Liver (tissue), 9 donors: ENCODE measurements around the gene MICU2. TPM values are rescaled to one million over a fixed set of nuclear protein-coding genes. Genes with fewer than 3 reads are reported as not detected.

Experiments
- DNase-seq: peaks from one replicate; pipeline ENCODE4 v3.0.0-alpha.2; 2017; ENCODE audit warnings: low spot score
- H3K27ac ChIP-seq, 2 donors: one replicate each; pipeline ENCODE4 v1.7.0; 2013; ENCODE audit warnings: inconsistent platforms in 2 of 2, low read length in 2 of 2, control low read depth in 1 of 2, low read depth in 1 of 2, mild to moderate bottlenecking in 1 of 2
- H3K27me3 ChIP-seq, 4 donors: one replicate each; pipeline versions ENCODE4 v1.6.1 to v1.7.0; 2013; ENCODE audit warnings: low read length in 3 of 4, inconsistent platforms in 1 of 4, mild to moderate bottlenecking in 1 of 4, moderate library complexity in 1 of 4; ENCODE audit not compliant: control insufficient read depth in 4 of 4, insufficient read depth in 4 of 4
- H3K36me3 ChIP-seq, 4 donors: one replicate each; pipeline versions ENCODE4 v1.6.1 to v1.7.0; 2013; ENCODE audit warnings: low read length in 3 of 4, mild to moderate bottlenecking in 3 of 4, low read depth in 1 of 4, moderate library complexity in 1 of 4; ENCODE audit not compliant: control insufficient read depth in 4 of 4, insufficient read depth in 3 of 4
- H3K4me1 ChIP-seq, 4 donors: one replicate each; pipeline versions ENCODE4 v1.6.1 to v1.7.0; 2013; ENCODE audit warnings: low read length in 3 of 4, mild to moderate bottlenecking in 3 of 4, moderate library complexity in 1 of 4; ENCODE audit not compliant: control insufficient read depth in 4 of 4, insufficient read depth in 4 of 4
- H3K4me3 ChIP-seq, 3 donors: one replicate each; pipeline versions ENCODE4 v1.6.1 to v1.7.0; 2013; ENCODE audit warnings: low read length in 3 of 3, control low read depth in 1 of 3, low read depth in 1 of 3, mild to moderate bottlenecking in 1 of 3
- H3K9ac ChIP-seq, 2 donors: one replicate each; pipeline ENCODE4 v1.7.0; 2013; ENCODE audit warnings: low read length in 2 of 2, mild to moderate bottlenecking in 2 of 2, moderate library complexity in 2 of 2, control low read depth in 1 of 2, low read depth in 1 of 2
- H3K9me3 ChIP-seq, 4 donors: one replicate each; pipeline versions ENCODE4 v1.6.1 to v1.7.0; 2013; ENCODE audit warnings: low read length in 3 of 4; ENCODE audit not compliant: control insufficient read depth in 4 of 4
- EGR1 ChIP-seq, 2 donors: IDR thresholded peaks; 2 replicates each; pipeline ENCODE4 v1.6.1; 2016 to 2018; ENCODE audit warnings: antibody characterized with exemption in 2 of 2, low read depth in 2 of 2
- FOXA1 ChIP-seq: IDR thresholded peaks from 2 replicates; pipeline ENCODE4 v1.6.1; 2016; ENCODE audit warnings: antibody characterized with exemption
- FOXA2 ChIP-seq: IDR thresholded peaks from 2 replicates; pipeline ENCODE4 v1.6.1; 2016; ENCODE audit warnings: antibody characterized with exemption
- HNF4A ChIP-seq, 2 donors: conservative IDR thresholded peaks; 2 replicates each; pipeline ENCODE4 v1.6.1; 2016; ENCODE audit warnings: antibody characterized with exemption in 2 of 2, mild to moderate bottlenecking in 2 of 2
- HNF4G ChIP-seq: IDR thresholded peaks from 2 replicates; pipeline ENCODE4 v1.6.1; 2016; ENCODE audit warnings: antibody characterized with exemption
- JUND ChIP-seq, 2 donors: IDR thresholded peaks; 2 replicates each; pipeline ENCODE4 v1.6.1; 2016; ENCODE audit warnings: antibody characterized with exemption in 2 of 2
- NR2F2 ChIP-seq: IDR thresholded peaks from 2 replicates; pipeline ENCODE4 v1.6.1; 2016; ENCODE audit warnings: antibody characterized with exemption
- SP1 ChIP-seq: IDR thresholded peaks from 2 replicates; pipeline ENCODE4 v1.6.1; 2018; ENCODE audit warnings: antibody characterized with exemption, mild to moderate bottlenecking
- TAF1 ChIP-seq: conservative IDR thresholded peaks from 2 replicates; pipeline ENCODE4 v1.6.1; 2016; ENCODE audit warnings: antibody characterized with exemption, mild to moderate bottlenecking
- YY1 ChIP-seq: IDR thresholded peaks from 2 replicates; pipeline ENCODE4 v1.6.1; 2016; ENCODE audit warnings: antibody characterized with exemption, mild to moderate bottlenecking
- ZBTB33 ChIP-seq: IDR thresholded peaks from 2 replicates; pipeline ENCODE4 v1.6.1; 2016; ENCODE audit warnings: antibody characterized with exemption
- WGBS: extraction: QIAGEN DNeasy Blood & Tissue Kit; methylation state at CpG from one replicate; pipeline ENCODE4 v1.1.7; 2013; 5-methylcytosine and 5-hydroxymethylcytosine counted together
- polyA plus RNA-seq, 2 donors: library from polyadenylated mRNA; stranded (reverse) in 1 of 2; unstranded in 1 of 2; fragments of 200-250 nt in 1 of 2; fragments of >200 nt in 1 of 2; fragmentation: Nextera tagmentation in 1 of 2; extraction: Ambion mirVana in 1 of 2; gene quantifications; one replicate each; pipeline versions ENCODE4 v1.2.1 to v1.2.3, GENCODE V29; 2013 to 2015
- total RNA-seq, 2 donors: library from RNA; depleted of rRNA; stranded (reverse); fragments of >200 nt; gene quantifications; one replicate each; pipeline ENCODE4 v1.2.3, GENCODE V29; 2014
- TF ChIP-seq, protein P1 (sequence below): fragments of 150-350 bp; IDR thresholded peaks from 2 replicates; pipeline ENCODE4 v1.5.1; 2017; ENCODE audit warnings: improper control_type of control experiment, low read depth, low read length; ENCODE audit not compliant: missing input control
- TF ChIP-seq, protein P2 (sequence below): IDR thresholded peaks from 2 replicates; pipeline ENCODE4 v1.6.1; 2016; ENCODE audit warnings: antibody characterized with exemption
- TF ChIP-seq, protein P3 (sequence below): IDR thresholded peaks from 2 replicates; pipeline ENCODE4 v1.6.1; 2016; ENCODE audit warnings: antibody characterized with exemption, mild to moderate bottlenecking
- donor health status: healthy.
- donor health status: healthy.
- donor health status: healthy.
- donor health status: healthy.
- donor health status: healthy.

The MICU2 gene
- total and polyA plus RNA-seq, 4 donors: 19.4 to 42.9 (median 24.8) TPM

- Histone ChIP-seq H3K4me3 (no peak overlapping the region), H3K27ac (no peak overlapping the region), H3K4me1 (peaks cover 0 to 3% (median 0%) of the 10 kb centered on the region in 4 donors), H3K9ac (no peak overlapping the region), H3K36me3 (no peaks in the 10 kb centered on the region), H3K9me3 (no peaks in the 10 kb centered on the region), H3K27me3 (peaks cover 0 to 4% (median 0%) of the 10 kb centered on the region in 4 donors)
- WGBS: 82% methylated on average over 3 of the region's 3 CpGs
- DNase-seq: no peak
- TF ChIP-seq HNF4G (no peak), YY1 (no peak), FOXA2 (no peak), HNF4A (conservative IDR thresholded peaks at IDR 0.05) (no peak), JUND (IDR thresholded peaks at IDR 0.05) (no peak), FOXA1 (no peak), EGR1 (IDR thresholded peaks at IDR 0.05; ENCODE audit: low read depth in 2 of 2) (no peak), ZBTB33 (no peak), TAF1 (no peak)
- TF ChIP-seq, protein P1, sequence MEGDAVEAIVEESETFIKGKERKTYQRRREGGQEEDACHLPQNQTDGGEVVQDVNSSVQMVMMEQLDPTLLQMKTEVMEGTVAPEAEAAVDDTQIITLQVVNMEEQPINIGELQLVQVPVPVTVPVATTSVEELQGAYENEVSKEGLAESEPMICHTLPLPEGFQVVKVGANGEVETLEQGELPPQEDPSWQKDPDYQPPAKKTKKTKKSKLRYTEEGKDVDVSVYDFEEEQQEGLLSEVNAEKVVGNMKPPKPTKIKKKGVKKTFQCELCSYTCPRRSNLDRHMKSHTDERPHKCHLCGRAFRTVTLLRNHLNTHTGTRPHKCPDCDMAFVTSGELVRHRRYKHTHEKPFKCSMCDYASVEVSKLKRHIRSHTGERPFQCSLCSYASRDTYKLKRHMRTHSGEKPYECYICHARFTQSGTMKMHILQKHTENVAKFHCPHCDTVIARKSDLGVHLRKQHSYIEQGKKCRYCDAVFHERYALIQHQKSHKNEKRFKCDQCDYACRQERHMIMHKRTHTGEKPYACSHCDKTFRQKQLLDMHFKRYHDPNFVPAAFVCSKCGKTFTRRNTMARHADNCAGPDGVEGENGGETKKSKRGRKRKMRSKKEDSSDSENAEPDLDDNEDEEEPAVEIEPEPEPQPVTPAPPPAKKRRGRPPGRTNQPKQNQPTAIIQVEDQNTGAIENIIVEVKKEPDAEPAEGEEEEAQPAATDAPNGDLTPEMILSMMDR: no peak
- TF ChIP-seq, protein P2, sequence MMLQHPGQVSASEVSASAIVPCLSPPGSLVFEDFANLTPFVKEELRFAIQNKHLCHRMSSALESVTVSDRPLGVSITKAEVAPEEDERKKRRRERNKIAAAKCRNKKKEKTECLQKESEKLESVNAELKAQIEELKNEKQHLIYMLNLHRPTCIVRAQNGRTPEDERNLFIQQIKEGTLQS: no peak
These were observed 15.8 kb upstream of the MICU2 start for GRCh38 chr13:21619633-21620220.

GRCh38 chr13:21616880-21617279, 12.9 kb upstream of the MICU2 start:
- H3K4me1 ChIP-seq: peaks cover 0 to 3% (median 0%) of the 10 kb centered on the region in 4 donors
- H3K4me3 ChIP-seq: peak overlapping the region in 1 of 3 donors; percentile 1

GRCh38 chr13:21616205-21616866, 12.4 kb upstream of the MICU2 start:
- Histone ChIP-seq H3K36me3 (no peaks in the 10 kb centered on the region), H3K27me3 (peaks cover 0 to 4% (median 0%) of the 10 kb centered on the region in 4 donors), H3K4me3 (peak overlapping the region in 1 of 3 donors; percentile 1), H3K9me3 (no peaks in the 10 kb centered on the region), H3K27ac (no peak overlapping the region), H3K9ac (no peak overlapping the region), H3K4me1 (peaks cover 0 to 3% (median 0%) of the 10 kb centered on the region in 4 donors)
- TF ChIP-seq NR2F2: no peak
- no peak for TF ChIP-seq YY1
- no peak for TF ChIP-seq HNF4G
- TF ChIP-seq SP1: no peak
- no peak for TF ChIP-seq FOXA1
- TF ChIP-seq, protein P1: no peak
- TF ChIP-seq, protein P2: no peak
- TF ChIP-seq, protein P3, sequence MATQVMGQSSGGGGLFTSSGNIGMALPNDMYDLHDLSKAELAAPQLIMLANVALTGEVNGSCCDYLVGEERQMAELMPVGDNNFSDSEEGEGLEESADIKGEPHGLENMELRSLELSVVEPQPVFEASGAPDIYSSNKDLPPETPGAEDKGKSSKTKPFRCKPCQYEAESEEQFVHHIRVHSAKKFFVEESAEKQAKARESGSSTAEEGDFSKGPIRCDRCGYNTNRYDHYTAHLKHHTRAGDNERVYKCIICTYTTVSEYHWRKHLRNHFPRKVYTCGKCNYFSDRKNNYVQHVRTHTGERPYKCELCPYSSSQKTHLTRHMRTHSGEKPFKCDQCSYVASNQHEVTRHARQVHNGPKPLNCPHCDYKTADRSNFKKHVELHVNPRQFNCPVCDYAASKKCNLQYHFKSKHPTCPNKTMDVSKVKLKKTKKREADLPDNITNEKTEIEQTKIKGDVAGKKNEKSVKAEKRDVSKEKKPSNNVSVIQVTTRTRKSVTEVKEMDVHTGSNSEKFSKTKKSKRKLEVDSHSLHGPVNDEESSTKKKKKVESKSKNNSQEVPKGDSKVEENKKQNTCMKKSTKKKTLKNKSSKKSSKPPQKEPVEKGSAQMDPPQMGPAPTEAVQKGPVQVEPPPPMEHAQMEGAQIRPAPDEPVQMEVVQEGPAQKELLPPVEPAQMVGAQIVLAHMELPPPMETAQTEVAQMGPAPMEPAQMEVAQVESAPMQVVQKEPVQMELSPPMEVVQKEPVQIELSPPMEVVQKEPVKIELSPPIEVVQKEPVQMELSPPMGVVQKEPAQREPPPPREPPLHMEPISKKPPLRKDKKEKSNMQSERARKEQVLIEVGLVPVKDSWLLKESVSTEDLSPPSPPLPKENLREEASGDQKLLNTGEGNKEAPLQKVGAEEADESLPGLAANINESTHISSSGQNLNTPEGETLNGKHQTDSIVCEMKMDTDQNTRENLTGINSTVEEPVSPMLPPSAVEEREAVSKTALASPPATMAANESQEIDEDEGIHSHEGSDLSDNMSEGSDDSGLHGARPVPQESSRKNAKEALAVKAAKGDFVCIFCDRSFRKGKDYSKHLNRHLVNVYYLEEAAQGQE: no peak
- TF ChIP-seq TAF1: no peak
- DNase-seq: no peak
- WGBS: 62% methylated on average over 5 of the region's 5 CpGs

More at GRCh38 chr13:21616880-21617279, 12.9 kb upstream of the MICU2 start:
- 48% methylated on average over 3 of the region's 3 CpGs for WGBS
- Histone ChIP-seq H3K9ac (no peak overlapping the region), H3K27me3 (peaks cover 0 to 4% (median 0%) of the 10 kb centered on the region in 4 donors), H3K36me3 (no peaks in the 10 kb centered on the region), H3K27ac (no peak overlapping the region), H3K9me3 (no peaks in the 10 kb centered on the region)
- TF ChIP-seq, protein P2: no peak
- TF ChIP-seq SP1 (peak; percentile 14), HNF4A (conservative IDR thresholded peaks at IDR 0.05) (peak in 1 of 2 donors; percentile 13)
- no peak for DNase-seq
